Chondrocyte (in vitro differentiated cells): ENCODE data around the gene CCR7. TPM values are rescaled to one million over a fixed set of nuclear protein-coding genes. Genes with fewer than 3 reads are reported as not detected.
A peak's percentile ranks its signal among the peaks of the same experiment; 100 is the strongest.

Experiments used
- DNase-seq: peaks from one replicate; pipeline ENCODE4 v3.0.0; 2021; ENCODE audit warnings: mixed read lengths, low spot score
- H3K27ac Mint-ChIP-seq: one replicate; pipeline ENCODE4 v1.8.0; 2021; ENCODE audit warnings: mild to moderate bottlenecking, moderate library complexity, mixed read lengths; ENCODE audit not compliant: unreplicated experiment
- H3K27me3 Mint-ChIP-seq: 2 replicates; pipeline ENCODE4 v1.8.0; 2021; ENCODE audit warnings: low read depth, mixed read lengths
- H3K36me3 Mint-ChIP-seq: 2 replicates; pipeline ENCODE4 v1.8.0; 2021; ENCODE audit warnings: low read depth, mixed read lengths
- H3K4me1 Mint-ChIP-seq: 2 replicates; pipeline ENCODE4 v1.8.0; 2021; ENCODE audit warnings: low read depth, mild to moderate bottlenecking, mixed read lengths
- H3K4me3 Mint-ChIP-seq: one replicate; pipeline ENCODE4 v1.8.0; 2021; ENCODE audit warnings: mild to moderate bottlenecking, moderate library complexity, mixed read lengths; ENCODE audit not compliant: unreplicated experiment
- H3K9me3 Mint-ChIP-seq: 2 replicates; pipeline ENCODE4 v1.8.0; 2021; ENCODE audit warnings: low read depth, mixed read lengths
- CTCF ChIP-seq: fragments of 200-600 bp; sonication (generic); IDR thresholded peaks from 2 replicates; pipeline ENCODE4 v1.5.0; 2021; ENCODE audit warnings: antibody characterized with exemption, mild to moderate bottlenecking, moderate library complexity
- total RNA-seq: library from RNA; stranded (reverse); gene quantifications from 3 replicates; pipeline ENCODE4 v1.2.1, GENCODE V29; 2021

Gene CCR7
- total RNA-seq, 1 donor from 2014 or later = not detected

- TF ChIP-seq CTCF = no peak
- Mint-ChIP-seq H3K4me3 (no peak overlapping the region), H3K27me3 (peaks cover 7% of the 10 kb centered on the region), H3K9me3 (peaks cover 9% of the 10 kb centered on the region), H3K4me1 (peaks cover 27% of the 10 kb centered on the region), H3K36me3 (no peaks in the 10 kb centered on the region), H3K27ac (no peak overlapping the region)
- no peak for DNase-seq
Measured at GRCh38 chr17:40563220-40564052, 1.8 kb downstream of the CCR7 start.

- peaks cover 31% of the 10 kb centered on the region for H3K4me1 Mint-ChIP-seq
- no peak for TF ChIP-seq CTCF
- H3K4me3 Mint-ChIP-seq = no peak overlapping the region
- no peak for DNase-seq
- H3K27me3 Mint-ChIP-seq = peaks cover 7% of the 10 kb centered on the region
- H3K27ac Mint-ChIP-seq = peak overlapping the region; percentile 55
- H3K9me3 Mint-ChIP-seq = peaks cover 7% of the 10 kb centered on the region
- no peaks in the 10 kb centered on the region for H3K36me3 Mint-ChIP-seq
Measured at GRCh38 chr17:40562838-40563219, 2.4 kb downstream of the CCR7 start.

- Mint-ChIP-seq H3K4me3 (no peak overlapping the region), H3K27ac (no peak overlapping the region), H3K4me1 (peaks cover 33% of the 10 kb centered on the region), H3K9me3 (no peaks in the 10 kb centered on the region), H3K27me3 (peaks cover 7% of the 10 kb centered on the region), H3K36me3 (no peaks in the 10 kb centered on the region)
- peak; percentile 39 for TF ChIP-seq CTCF
- no peak for DNase-seq
Measured at GRCh38 chr17:40561871-40562611, 3.2 kb downstream of the CCR7 start.

GRCh38 chr17:40561294-40561870 is 3.9 kb downstream of the CCR7 start:
- Mint-ChIP-seq H3K9me3 (no peaks in the 10 kb centered on the region), H3K27ac (no peak overlapping the region), H3K27me3 (peaks cover 7% of the 10 kb centered on the region), H3K36me3 (no peaks in the 10 kb centered on the region), H3K4me3 (no peak overlapping the region), H3K4me1 (peaks cover 36% of the 10 kb centered on the region)
- no peak for DNase-seq
- TF ChIP-seq CTCF = no peak

GRCh38 chr17:40560592-40561293 is 4.5 kb downstream of the CCR7 start:
- Mint-ChIP-seq H3K36me3 (no peaks in the 10 kb centered on the region), H3K9me3 (no peaks in the 10 kb centered on the region), H3K4me1 (peaks cover 36% of the 10 kb centered on the region), H3K27me3 (peaks cover 7% of the 10 kb centered on the region), H3K4me3 (peak overlapping the region; percentile 45), H3K27ac (peak overlapping the region; percentile 73)
- peak; percentile 47 for TF ChIP-seq CTCF
- no peak for DNase-seq
